HepG2 (cell line): ENCODE data around the gene HOXA10. TPM values are rescaled to one million over a fixed set of nuclear protein-coding genes. Genes with fewer than 3 reads are reported as not detected.

Experiments used
- AKAP8 ChIP-seq: sonication (generic); formaldehyde crosslinking; IDR thresholded peaks from 2 replicates; pipeline ENCODE4 v1.5.1; 2020; ENCODE audit warnings: mild to moderate bottlenecking, missing genetic modification reagents
- HMG20B ChIP-seq: conservative IDR thresholded peaks from 2 replicates; pipeline ENCODE4 v1.6.1; 2016; ENCODE audit warnings: missing genetic modification reagents, missing compliant biosample characterization
- HOXA9 ChIP-seq: sonication (generic); formaldehyde crosslinking; IDR thresholded peaks from 2 replicates; pipeline ENCODE4 v1.8.1; 2022; ENCODE audit warnings: missing genetic modification reagents, mild to moderate bottlenecking, moderate library complexity, borderline replicate concordance
- KDM5A ChIP-seq: fragments of 200-600 bp; sonication (generic); IDR thresholded peaks from 2 replicates; pipeline ENCODE4 v1.7.0; 2018; ENCODE audit warnings: antibody characterized with exemption, mild to moderate bottlenecking, low read length, borderline replicate concordance
- KLF12 ChIP-seq: sonication (generic); formaldehyde crosslinking; IDR thresholded peaks from 2 replicates; pipeline ENCODE4 v1.4.0; 2020; ENCODE audit warnings: missing genetic modification reagents, borderline replicate concordance
- MBNL3 ChIP-seq: fragments of 250-450 bp; sonication (Bioruptor Pico); conservative IDR thresholded peaks from 2 replicates; pipeline ENCODE4 v1.8.0; 2022; ENCODE audit warnings: mild to moderate bottlenecking, inconsistent platforms
- NBN ChIP-seq: fragments of 450-650 bp; conservative IDR thresholded peaks from 2 replicates; pipeline ENCODE4 v1.6.1; 2017
- POLR2A ChIP-seq, 2 experiments: IDR thresholded peaks; 2 replicates each; pipeline ENCODE4 v1.6.1; 2011; ENCODE audit warnings: low read depth in 2 of 2, low read length in 2 of 2, mild to moderate bottlenecking in 1 of 2, moderate library complexity in 1 of 2; ENCODE audit not compliant: insufficient read depth in 1 of 2
- RAD51 ChIP-seq: fragments of 450-650 bp; IDR thresholded peaks from 2 replicates; pipeline ENCODE4 v1.6.1; 2016; ENCODE audit warnings: borderline replicate concordance
- RCOR2 ChIP-seq: IDR thresholded peaks from 2 replicates; pipeline ENCODE4 v1.6.1; 2016; ENCODE audit warnings: missing biosample characterization, missing genetic modification reagents
- SPEN ChIP-seq: sonication (generic); formaldehyde crosslinking; IDR thresholded peaks from 2 replicates; pipeline ENCODE4 v1.5.1; 2020; ENCODE audit warnings: low read depth, mild to moderate bottlenecking, missing genetic modification reagents
- ZNF430 ChIP-seq: sonication (generic); formaldehyde crosslinking; IDR thresholded peaks from 2 replicates; pipeline ENCODE4 v1.9.0; 2021; ENCODE audit warnings: mild to moderate bottlenecking, missing genetic modification reagents
- ZNF747 ChIP-seq: sonication (generic); formaldehyde crosslinking; IDR thresholded peaks from 2 replicates; pipeline ENCODE4 v1.8.1; 2023; ENCODE audit warnings: missing genetic modification reagents, mild to moderate bottlenecking, borderline replicate concordance
- polyA plus RNA-seq, 8 experiments: library from polyadenylated mRNA; depleted of rRNA in 3 of 8; stranded (reverse) in 7 of 8; unstranded in 1 of 8; fragments of >200 nt; fragmentation: Illumina TruSeq in 4 of 8; extraction: Trizol in 4 of 8; gene quantifications; 2 replicates each; pipeline versions ENCODE4 v1.2.1 to v1.2.3, GENCODE V29; 2011 to 2016; ENCODE audit warnings: low read depth in 4 of 8, missing spikeins in 1 of 8, mixed read lengths in 1 of 8; ENCODE audit not compliant: insufficient read depth in 1 of 8
- total RNA-seq, 5 experiments: library from RNA; depleted of rRNA; stranded (reverse); fragments of >200 nt; fragmentation: Illumina TruSeq; extraction: Trizol; gene quantifications; 2 replicates each; pipeline ENCODE4 v1.2.3, GENCODE V29; 2016; ENCODE audit warnings: low read depth in 1 of 5
- TF ChIP-seq, protein P1 (sequence below), 2 experiments: IDR thresholded peaks; 2 replicates each; pipeline ENCODE4 v1.6.1; 2011 to 2012; ENCODE audit warnings: low read length in 2 of 2, borderline replicate concordance in 1 of 2, low read depth in 1 of 2, mild to moderate bottlenecking in 1 of 2, moderate library complexity in 1 of 2
- TF ChIP-seq, protein P2 (sequence below): sonication (generic); formaldehyde crosslinking; IDR thresholded peaks from 2 replicates; pipeline ENCODE4 v1.4.0; 2020; ENCODE audit warnings: mild to moderate bottlenecking, missing genetic modification reagents, borderline replicate concordance
- TF ChIP-seq, protein P3 (sequence below): sonication (generic); formaldehyde crosslinking; IDR thresholded peaks from 2 replicates; pipeline ENCODE4 v1.5.1; 2020; ENCODE audit warnings: missing genetic modification reagents, mild to moderate bottlenecking, borderline replicate concordance

The HOXA10 gene
- total and polyA plus RNA-seq, 2 of the 13 experiments (the other 11 are each of a cell fraction or from before 2014, with no cell fraction given) = not detected

DNA sequence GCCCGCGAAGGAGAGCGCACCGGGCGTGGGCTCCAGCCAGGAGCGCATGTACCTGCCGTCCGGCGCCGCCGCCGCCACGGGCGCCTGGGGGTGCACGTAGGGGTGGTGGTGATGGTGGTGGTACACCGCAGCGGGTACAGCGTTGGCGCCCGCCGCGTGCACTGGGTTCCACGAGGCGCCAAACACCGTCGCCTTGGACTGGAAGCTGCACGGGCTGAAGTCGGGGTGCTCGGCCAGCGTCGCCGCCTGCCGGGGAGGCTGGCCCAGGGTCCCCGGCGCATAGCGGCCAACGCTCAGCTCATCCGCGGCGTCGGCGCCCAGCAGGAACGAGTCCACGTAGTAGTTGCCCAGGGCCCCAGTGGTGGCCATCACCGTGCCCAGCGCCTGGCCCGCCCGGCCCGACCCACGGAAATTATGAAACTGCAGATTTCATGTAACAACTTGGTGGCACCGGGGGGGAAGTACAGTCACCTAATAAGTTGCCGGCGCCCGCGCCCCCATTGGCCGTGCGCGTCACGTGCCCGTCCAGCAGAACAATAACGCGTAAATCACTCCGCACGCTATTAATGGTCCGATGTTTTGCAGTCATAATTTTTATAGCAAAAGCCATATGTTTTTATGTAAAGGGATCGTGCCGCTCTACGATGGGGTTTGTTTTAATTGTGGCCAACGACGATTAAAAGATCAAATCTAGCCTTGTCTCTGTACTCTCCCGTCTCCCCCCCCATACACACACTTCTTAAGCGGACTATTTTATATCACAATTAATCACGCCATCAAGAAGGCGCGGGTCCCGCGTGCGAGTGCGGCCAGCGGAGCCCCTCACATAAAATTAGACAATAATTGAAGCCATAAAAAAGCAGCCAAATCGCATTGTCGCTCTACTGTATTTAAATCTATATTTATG lies 8.8 kb downstream of the HOXA10 start, which contains the start of gene HOXA9 (continued):
- TF ChIP-seq, protein P1, sequence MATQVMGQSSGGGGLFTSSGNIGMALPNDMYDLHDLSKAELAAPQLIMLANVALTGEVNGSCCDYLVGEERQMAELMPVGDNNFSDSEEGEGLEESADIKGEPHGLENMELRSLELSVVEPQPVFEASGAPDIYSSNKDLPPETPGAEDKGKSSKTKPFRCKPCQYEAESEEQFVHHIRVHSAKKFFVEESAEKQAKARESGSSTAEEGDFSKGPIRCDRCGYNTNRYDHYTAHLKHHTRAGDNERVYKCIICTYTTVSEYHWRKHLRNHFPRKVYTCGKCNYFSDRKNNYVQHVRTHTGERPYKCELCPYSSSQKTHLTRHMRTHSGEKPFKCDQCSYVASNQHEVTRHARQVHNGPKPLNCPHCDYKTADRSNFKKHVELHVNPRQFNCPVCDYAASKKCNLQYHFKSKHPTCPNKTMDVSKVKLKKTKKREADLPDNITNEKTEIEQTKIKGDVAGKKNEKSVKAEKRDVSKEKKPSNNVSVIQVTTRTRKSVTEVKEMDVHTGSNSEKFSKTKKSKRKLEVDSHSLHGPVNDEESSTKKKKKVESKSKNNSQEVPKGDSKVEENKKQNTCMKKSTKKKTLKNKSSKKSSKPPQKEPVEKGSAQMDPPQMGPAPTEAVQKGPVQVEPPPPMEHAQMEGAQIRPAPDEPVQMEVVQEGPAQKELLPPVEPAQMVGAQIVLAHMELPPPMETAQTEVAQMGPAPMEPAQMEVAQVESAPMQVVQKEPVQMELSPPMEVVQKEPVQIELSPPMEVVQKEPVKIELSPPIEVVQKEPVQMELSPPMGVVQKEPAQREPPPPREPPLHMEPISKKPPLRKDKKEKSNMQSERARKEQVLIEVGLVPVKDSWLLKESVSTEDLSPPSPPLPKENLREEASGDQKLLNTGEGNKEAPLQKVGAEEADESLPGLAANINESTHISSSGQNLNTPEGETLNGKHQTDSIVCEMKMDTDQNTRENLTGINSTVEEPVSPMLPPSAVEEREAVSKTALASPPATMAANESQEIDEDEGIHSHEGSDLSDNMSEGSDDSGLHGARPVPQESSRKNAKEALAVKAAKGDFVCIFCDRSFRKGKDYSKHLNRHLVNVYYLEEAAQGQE (IDR thresholded peaks at IDR 0.05; ENCODE audit: borderline replicate concordance in 1 of 2, low read depth in 1 of 2, low read length in 2 of 2) = no peak
- TF ChIP-seq RAD51 = no peak
- TF ChIP-seq, protein P2, sequence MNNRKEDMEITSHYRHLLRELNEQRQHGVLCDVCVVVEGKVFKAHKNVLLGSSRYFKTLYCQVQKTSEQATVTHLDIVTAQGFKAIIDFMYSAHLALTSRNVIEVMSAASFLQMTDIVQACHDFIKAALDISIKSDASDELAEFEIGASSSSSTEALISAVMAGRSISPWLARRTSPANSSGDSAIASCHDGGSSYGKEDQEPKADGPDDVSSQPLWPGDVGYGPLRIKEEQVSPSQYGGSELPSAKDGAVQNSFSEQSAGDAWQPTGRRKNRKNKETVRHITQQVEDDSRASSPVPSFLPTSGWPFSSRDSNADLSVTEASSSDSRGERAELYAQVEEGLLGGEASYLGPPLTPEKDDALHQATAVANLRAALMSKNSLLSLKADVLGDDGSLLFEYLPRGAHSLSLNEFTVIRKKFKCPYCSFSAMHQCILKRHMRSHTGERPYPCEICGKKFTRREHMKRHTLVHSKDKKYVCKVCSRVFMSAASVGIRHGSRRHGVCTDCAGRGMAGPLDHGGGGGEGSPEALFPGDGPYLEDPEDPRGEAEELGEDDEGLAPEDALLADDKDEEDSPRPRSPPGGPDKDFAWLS (CRISPR knock-in tag) = no peak
- no peak for TF ChIP-seq SPEN (CRISPR knock-in tag)
- TF ChIP-seq HOXA9 (CRISPR knock-in tag) = no peak
- no peak for TF ChIP-seq HMG20B
- TF ChIP-seq ZNF747 (CRISPR knock-in tag) = no peak
- TF ChIP-seq AKAP8 (CRISPR knock-in tag) = no peak
- no peak for TF ChIP-seq MBNL3 (CRISPR knock-in tag)
- no peak for TF ChIP-seq KDM5A
- no peak for TF ChIP-seq ZNF430
- TF ChIP-seq, protein P3, sequence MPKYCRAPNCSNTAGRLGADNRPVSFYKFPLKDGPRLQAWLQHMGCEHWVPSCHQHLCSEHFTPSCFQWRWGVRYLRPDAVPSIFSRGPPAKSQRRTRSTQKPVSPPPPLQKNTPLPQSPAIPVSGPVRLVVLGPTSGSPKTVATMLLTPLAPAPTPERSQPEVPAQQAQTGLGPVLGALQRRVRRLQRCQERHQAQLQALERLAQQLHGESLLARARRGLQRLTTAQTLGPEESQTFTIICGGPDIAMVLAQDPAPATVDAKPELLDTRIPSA (CRISPR knock-in tag) = no peak
- TF ChIP-seq RCOR2 (CRISPR knock-in tag) = no peak
- TF ChIP-seq NBN = no peak
- TF ChIP-seq POLR2A (IDR thresholded peaks at IDR 0.05; ENCODE audit: insufficient read depth in 1 of 2, low read depth in 2 of 2, low read length in 2 of 2) = no peak
- TF ChIP-seq KLF12 (CRISPR knock-in tag) = no peak
